HCT116 (cell line): ENCODE data around the gene SH3GLB2. TPM values are rescaled to one million over a fixed set of nuclear protein-coding genes. Genes with fewer than 3 reads are reported as not detected.

ENCODE experiments used
- ATAC-seq: fragments of 200-7000 bp; cut with Tn5 transposase; 2 replicates; pipeline ENCODE4 v1.9.1; 2020; ENCODE audit warnings: mild to moderate bottlenecking, moderate library complexity
- BruUV-seq: library from RNA; stranded (reverse); fragments of 400-500 nt; replicated peaks from 2 replicates; lab custom pipeline; 2021; lab: Mats Ljungman, UMichigan
- CTCF ChIA-PET: fragments of 300-600 bp; sonication (Branson Sonifier 250); formaldehyde crosslinking; loops from one replicate; lab custom pipeline; 2021; ENCODE audit warnings: antibody characterized with exemption; lab: Charles Lee
- POLR2A ChIA-PET: fragments of 300-600, 350-600 bp; sonication (Branson Sonifier 250); formaldehyde crosslinking; loops from one replicate; lab custom pipeline; 2021; ENCODE audit warnings: antibody characterized with exemption; lab: Charles Lee
- RAD21 ChIA-PET, 2 experiments: fragments of 300-600 bp; sonication (Branson Sonifier 250); formaldehyde crosslinking; loops; one replicate each; lab custom pipeline; 2023; ENCODE audit warnings: low total read pairs in 2 of 2; ENCODE audit not compliant: uncharacterized antibody in 2 of 2, unreplicated experiment in 2 of 2, low non-redundant PET in 1 of 2; lab: Charles Lee
- DNase-seq: peaks from one replicate; pipeline ENCODE4 v3.0.0-alpha.2; 2010; ENCODE audit warnings: low read depth, low spot score
- H2AFZ ChIP-seq: fragments of 200-600 bp; shearing (Covaris generic), sonication (generic); 2 replicates; pipeline ENCODE4 v1.6.1; 2017; ENCODE audit warnings: low read depth, mixed run types, mixed read lengths, antibody characterized with exemption, low read length; ENCODE audit not compliant: poor library complexity, severe bottlenecking
- H3K27ac ChIP-seq: 2 replicates; pipeline ENCODE4 v1.5.1; 2012; ENCODE audit warnings: low read depth, low read length
- H3K27me3 ChIP-seq: fragments of 200-600 bp; sonication (generic); 2 replicates; pipeline ENCODE4 v1.6.1; 2016; ENCODE audit warnings: mixed run types, low read length, mixed read lengths; ENCODE audit not compliant: insufficient read depth
- H3K36me3 ChIP-seq, 2 experiments: fragments of 200-500 bp in 1 of 2; fragments of 200-600 bp in 1 of 2; sonication (Bioruptor generic) in 1 of 2; sonication (generic) in 1 of 2; 2 replicates each; pipeline versions ENCODE4 v1.5.1 to v1.6.1; 2014 to 2016; ENCODE audit warnings: low read length in 2 of 2, inconsistent platforms in 1 of 2, mixed read lengths in 1 of 2, mixed run types in 1 of 2; ENCODE audit not compliant: insufficient read depth in 2 of 2, control insufficient read depth in 1 of 2
- H3K4me1 ChIP-seq, 2 experiments: fragments of 200-600 bp in 1 of 2; sonication (generic) in 1 of 2; 2 replicates each; pipeline versions ENCODE4 v1.5.1 to v1.6.1; 2012 to 2017; ENCODE audit warnings: low read length in 2 of 2, inconsistent platforms in 1 of 2, mild to moderate bottlenecking in 1 of 2, mixed read lengths in 1 of 2, mixed run types in 1 of 2, moderate library complexity in 1 of 2; ENCODE audit not compliant: insufficient read depth in 2 of 2, control insufficient read depth in 1 of 2
- H3K4me2 ChIP-seq: fragments of 200-600 bp; sonication (generic); 2 replicates; pipeline ENCODE4 v1.6.1; 2017; ENCODE audit warnings: mixed run types, low read length, mixed read lengths
- H3K4me3 ChIP-seq, 2 experiments: fragments of 200-600 bp in 1 of 2; sonication (generic) in 1 of 2; replicated peaks in 1 of 2; 2 replicates each; pipeline ENCODE4 v1.5.1; 2011 to 2016; ENCODE audit warnings: low read length in 2 of 2, control low read depth in 1 of 2, low read depth in 1 of 2, mild to moderate bottlenecking in 1 of 2, mixed read lengths in 1 of 2, mixed run types in 1 of 2
- H3K79me2 ChIP-seq: fragments of 200-600 bp; sonication (generic); 2 replicates; pipeline ENCODE4 v1.6.1; 2017; ENCODE audit warnings: mild to moderate bottlenecking, mixed run types, low read length, moderate library complexity, mixed read lengths; ENCODE audit not compliant: insufficient read depth
- H3K9ac ChIP-seq: fragments of 200-600 bp; sonication (generic); 2 replicates; pipeline ENCODE4 v1.6.1; 2016; ENCODE audit warnings: low read length, mixed read lengths
- H3K9me2 ChIP-seq: fragments of 200-600 bp; sonication (generic), shearing (Covaris generic); 2 replicates; pipeline ENCODE4 v1.6.1; 2017; ENCODE audit warnings: mixed run types, mild to moderate bottlenecking, moderate library complexity; ENCODE audit not compliant: insufficient read depth
- H3K9me3 ChIP-seq, 2 experiments: fragments of 200-500 bp in 1 of 2; fragments of 200-600 bp in 1 of 2; sonication (Bioruptor generic) in 1 of 2; sonication (generic) in 1 of 2; 2 replicates each; pipeline ENCODE4 v1.6.1; 2014 to 2017; ENCODE audit warnings: low read length in 2 of 2, mixed read lengths in 2 of 2, inconsistent platforms in 1 of 2, low read depth in 1 of 2, mild to moderate bottlenecking in 1 of 2, mixed run types in 1 of 2, moderate library complexity in 1 of 2; ENCODE audit not compliant: control insufficient read depth in 1 of 2, insufficient read depth in 1 of 2
- H4K20me1 ChIP-seq: fragments of 200-600 bp; sonication (generic), shearing (Covaris generic); 2 replicates; pipeline ENCODE4 v1.6.1; 2017; ENCODE audit warnings: mixed run types, mild to moderate bottlenecking, moderate library complexity; ENCODE audit not compliant: insufficient read depth
- CBX3 ChIP-seq: IDR thresholded peaks from 2 replicates; pipeline ENCODE4 v1.6.1; 2012; ENCODE audit warnings: low read depth
- EGR1 ChIP-seq: IDR thresholded peaks from 2 replicates; pipeline ENCODE4 v1.6.1; 2012; ENCODE audit warnings: low read depth
- ELF1 ChIP-seq: IDR thresholded peaks from 2 replicates; pipeline ENCODE4 v1.6.1; 2012; ENCODE audit warnings: low read depth, borderline replicate concordance
- EZH2 ChIP-seq: fragments of 200-600 bp; sonication (generic); IDR thresholded peaks from 2 replicates; pipeline ENCODE4 v1.6.1; 2017; ENCODE audit warnings: antibody characterized with exemption, mixed run types
- FOSL1 ChIP-seq: IDR thresholded peaks from 2 replicates; pipeline ENCODE4 v1.6.1; 2012; ENCODE audit warnings: low read depth
- JUND ChIP-seq: IDR thresholded peaks from 2 replicates; pipeline ENCODE4 v1.6.1; 2012
- POLR2AphosphoS5 ChIP-seq: IDR thresholded peaks from 2 replicates; pipeline ENCODE4 v1.6.1; 2011; ENCODE audit warnings: mild to moderate bottlenecking, low read depth, low read length, moderate library complexity
- RAD21 ChIP-seq: IDR thresholded peaks from 2 replicates; pipeline ENCODE4 v1.6.1; 2012; ENCODE audit warnings: low read depth, mild to moderate bottlenecking
- SIN3A ChIP-seq: IDR thresholded peaks from 2 replicates; pipeline ENCODE4 v1.6.1; 2012; ENCODE audit warnings: low read depth
- SRF ChIP-seq: IDR thresholded peaks from 2 replicates; pipeline ENCODE4 v1.6.1; 2012; ENCODE audit warnings: low read depth
- TCF7L2 ChIP-seq: IDR thresholded peaks from 2 replicates; pipeline ENCODE4 v1.7.0; 2011; ENCODE audit warnings: borderline replicate concordance, inconsistent platforms; ENCODE audit not compliant: insufficient read depth, insufficient read length; ENCODE audit errors: extremely low read depth
- YY1 ChIP-seq: IDR thresholded peaks from 2 replicates; pipeline ENCODE4 v1.6.1; 2011; ENCODE audit warnings: low read length, low read depth, moderate library complexity, mild to moderate bottlenecking; ENCODE audit not compliant: insufficient replicate concordance; ENCODE audit errors: extremely low read depth
- ZFX ChIP-seq: fragments of 450-650 bp; IDR thresholded peaks from 2 replicates; pipeline ENCODE4 v1.6.1; 2017
- ZNF274 ChIP-seq: fragments of 200-500 bp; sonication (Bioruptor generic); IDR thresholded peaks from 2 replicates; pipeline ENCODE4 v1.6.1; 2014; ENCODE audit warnings: mild to moderate bottlenecking, low read depth, low read length, inconsistent platforms
- intact Hi-C: fragments of 100-400 bp; cut with micrococcal nuclease; formaldehyde crosslinking; loops from 2 replicates; pipeline ENCODE4 v1.10.0; 2022
- total RNA-seq: library from RNA; stranded (reverse); gene quantifications from one replicate; pipeline ENCODE4 v1.2.1, GENCODE V29; 2021; ENCODE audit not compliant: unreplicated experiment
- TF ChIP-seq, protein P1 (sequence below): IDR thresholded peaks from 2 replicates; pipeline ENCODE4 v1.6.1; 2012
- TF ChIP-seq, protein P2 (sequence below): IDR thresholded peaks from 2 replicates; pipeline ENCODE4 v1.6.1; 2012
- TF ChIP-seq, protein P3 (sequence below): IDR thresholded peaks from 2 replicates; pipeline ENCODE4 v1.6.1; 2012; ENCODE audit warnings: low read depth
- TF ChIP-seq, protein P4 (sequence below): IDR thresholded peaks from 2 replicates; pipeline ENCODE4 v1.6.1; 2011; ENCODE audit warnings: mild to moderate bottlenecking, low read length, moderate library complexity; ENCODE audit not compliant: insufficient replicate concordance; ENCODE audit errors: extremely low read depth

The SH3GLB2 gene
- total RNA-seq, 1 experiment from 2014 or later = 87.9 TPM

DNA sequence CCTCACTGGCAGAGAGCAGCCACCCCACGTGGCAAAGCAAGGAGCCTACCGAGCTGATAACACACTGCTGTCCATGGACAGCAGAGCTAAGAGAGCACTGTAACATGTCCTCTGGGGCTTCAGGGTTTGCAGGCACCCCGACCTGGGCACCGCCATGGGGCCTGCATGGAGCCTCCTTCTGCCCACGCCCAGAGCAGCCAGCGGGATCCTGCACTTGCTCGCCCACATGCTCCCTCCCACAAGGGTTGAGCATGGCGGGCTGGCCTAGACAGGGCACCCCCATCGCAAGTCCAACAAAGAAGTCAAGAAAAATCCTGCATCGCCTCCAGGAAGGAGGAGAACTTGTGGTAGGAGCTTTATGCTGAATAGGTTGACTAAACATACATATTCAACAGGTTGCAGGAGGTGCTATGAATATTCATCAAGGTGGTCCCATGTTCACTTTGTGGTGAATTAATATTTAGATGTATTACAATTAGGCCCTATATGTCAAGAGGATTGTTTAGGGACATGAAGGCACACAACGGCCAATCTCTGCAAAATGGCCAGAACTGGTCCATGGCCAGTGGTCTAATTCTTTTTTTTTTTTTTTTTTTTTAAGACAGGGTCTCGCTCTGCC lies 4.5 kb upstream of the SH3GLB2 start:
- Histone ChIP-seq H3K9ac (no peak overlapping the region), H3K9me2 (no peaks in the 10 kb centered on the region), H3K36me3 (no peaks in the 10 kb centered on the region), H3K4me2 (no peak overlapping the region), H2AFZ (no peak overlapping the region), H3K27me3 (no peaks in the 10 kb centered on the region), H3K4me3 (no peak overlapping the region), H3K4me1 (peaks cover 11 to 22% of the 10 kb centered on the region in 2 experiments; a peak in 3 of 4 replicates), H3K27ac (no peak overlapping the region), H4K20me1 (no peaks in the 10 kb centered on the region), H3K79me2 (peaks cover 6% of the 10 kb centered on the region), H3K9me3 (no peaks in the 10 kb centered on the region)
- no TSS peak for BruUV-seq
- intact Hi-C loops = no loop called here
- CTCF ChIA-PET = no interaction called here
- DNase-seq = no peak
- no peak for ATAC-seq
- TF ChIP-seq TCF7L2 = no peak
- no peak for TF ChIP-seq YY1
- TF ChIP-seq ZNF274 = no peak
- no peak for TF ChIP-seq SRF
- no peak for TF ChIP-seq JUND
- TF ChIP-seq, protein P1, sequence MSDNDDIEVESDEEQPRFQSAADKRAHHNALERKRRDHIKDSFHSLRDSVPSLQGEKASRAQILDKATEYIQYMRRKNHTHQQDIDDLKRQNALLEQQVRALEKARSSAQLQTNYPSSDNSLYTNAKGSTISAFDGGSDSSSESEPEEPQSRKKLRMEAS = no peak
- TF ChIP-seq, protein P2, sequence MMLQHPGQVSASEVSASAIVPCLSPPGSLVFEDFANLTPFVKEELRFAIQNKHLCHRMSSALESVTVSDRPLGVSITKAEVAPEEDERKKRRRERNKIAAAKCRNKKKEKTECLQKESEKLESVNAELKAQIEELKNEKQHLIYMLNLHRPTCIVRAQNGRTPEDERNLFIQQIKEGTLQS = no peak
- TF ChIP-seq, protein P3, sequence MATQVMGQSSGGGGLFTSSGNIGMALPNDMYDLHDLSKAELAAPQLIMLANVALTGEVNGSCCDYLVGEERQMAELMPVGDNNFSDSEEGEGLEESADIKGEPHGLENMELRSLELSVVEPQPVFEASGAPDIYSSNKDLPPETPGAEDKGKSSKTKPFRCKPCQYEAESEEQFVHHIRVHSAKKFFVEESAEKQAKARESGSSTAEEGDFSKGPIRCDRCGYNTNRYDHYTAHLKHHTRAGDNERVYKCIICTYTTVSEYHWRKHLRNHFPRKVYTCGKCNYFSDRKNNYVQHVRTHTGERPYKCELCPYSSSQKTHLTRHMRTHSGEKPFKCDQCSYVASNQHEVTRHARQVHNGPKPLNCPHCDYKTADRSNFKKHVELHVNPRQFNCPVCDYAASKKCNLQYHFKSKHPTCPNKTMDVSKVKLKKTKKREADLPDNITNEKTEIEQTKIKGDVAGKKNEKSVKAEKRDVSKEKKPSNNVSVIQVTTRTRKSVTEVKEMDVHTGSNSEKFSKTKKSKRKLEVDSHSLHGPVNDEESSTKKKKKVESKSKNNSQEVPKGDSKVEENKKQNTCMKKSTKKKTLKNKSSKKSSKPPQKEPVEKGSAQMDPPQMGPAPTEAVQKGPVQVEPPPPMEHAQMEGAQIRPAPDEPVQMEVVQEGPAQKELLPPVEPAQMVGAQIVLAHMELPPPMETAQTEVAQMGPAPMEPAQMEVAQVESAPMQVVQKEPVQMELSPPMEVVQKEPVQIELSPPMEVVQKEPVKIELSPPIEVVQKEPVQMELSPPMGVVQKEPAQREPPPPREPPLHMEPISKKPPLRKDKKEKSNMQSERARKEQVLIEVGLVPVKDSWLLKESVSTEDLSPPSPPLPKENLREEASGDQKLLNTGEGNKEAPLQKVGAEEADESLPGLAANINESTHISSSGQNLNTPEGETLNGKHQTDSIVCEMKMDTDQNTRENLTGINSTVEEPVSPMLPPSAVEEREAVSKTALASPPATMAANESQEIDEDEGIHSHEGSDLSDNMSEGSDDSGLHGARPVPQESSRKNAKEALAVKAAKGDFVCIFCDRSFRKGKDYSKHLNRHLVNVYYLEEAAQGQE = no peak
- TF ChIP-seq, protein P4, sequence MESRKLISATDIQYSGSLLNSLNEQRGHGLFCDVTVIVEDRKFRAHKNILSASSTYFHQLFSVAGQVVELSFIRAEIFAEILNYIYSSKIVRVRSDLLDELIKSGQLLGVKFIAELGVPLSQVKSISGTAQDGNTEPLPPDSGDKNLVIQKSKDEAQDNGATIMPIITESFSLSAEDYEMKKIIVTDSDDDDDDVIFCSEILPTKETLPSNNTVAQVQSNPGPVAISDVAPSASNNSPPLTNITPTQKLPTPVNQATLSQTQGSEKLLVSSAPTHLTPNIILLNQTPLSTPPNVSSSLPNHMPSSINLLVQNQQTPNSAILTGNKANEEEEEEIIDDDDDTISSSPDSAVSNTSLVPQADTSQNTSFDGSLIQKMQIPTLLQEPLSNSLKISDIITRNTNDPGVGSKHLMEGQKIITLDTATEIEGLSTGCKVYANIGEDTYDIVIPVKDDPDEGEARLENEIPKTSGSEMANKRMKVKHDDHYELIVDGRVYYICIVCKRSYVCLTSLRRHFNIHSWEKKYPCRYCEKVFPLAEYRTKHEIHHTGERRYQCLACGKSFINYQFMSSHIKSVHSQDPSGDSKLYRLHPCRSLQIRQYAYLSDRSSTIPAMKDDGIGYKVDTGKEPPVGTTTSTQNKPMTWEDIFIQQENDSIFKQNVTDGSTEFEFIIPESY = no peak
- no peak for TF ChIP-seq ELF1
- no peak for TF ChIP-seq EZH2
- TF ChIP-seq RAD21 = no peak
- no peak for TF ChIP-seq CBX3
- TF ChIP-seq FOSL1 = no peak
- no peak for TF ChIP-seq EGR1
- no peak for TF ChIP-seq POLR2AphosphoS5
- TF ChIP-seq SIN3A = no peak
- no peak for TF ChIP-seq ZFX
- POLR2A ChIA-PET = no interaction called here
- RAD21 ChIA-PET = no interaction called here
